ENCODE data around the gene ATP6AP1. TPM values are rescaled to one million over a fixed set of nuclear protein-coding genes. Genes with fewer than 3 reads are reported as not detected.
A peak's percentile ranks its signal among the peaks of the same experiment; 100 is the strongest.
"Not testable (repeated sequence)": the region's sequence is repeated elsewhere in the genome, so short reads cannot be mapped to it uniquely, and the experiment has no call there.

Gene ATP6AP1
- total RNA-seq, 1 donor from 2014 or later: 83.0 TPM

DNA sequence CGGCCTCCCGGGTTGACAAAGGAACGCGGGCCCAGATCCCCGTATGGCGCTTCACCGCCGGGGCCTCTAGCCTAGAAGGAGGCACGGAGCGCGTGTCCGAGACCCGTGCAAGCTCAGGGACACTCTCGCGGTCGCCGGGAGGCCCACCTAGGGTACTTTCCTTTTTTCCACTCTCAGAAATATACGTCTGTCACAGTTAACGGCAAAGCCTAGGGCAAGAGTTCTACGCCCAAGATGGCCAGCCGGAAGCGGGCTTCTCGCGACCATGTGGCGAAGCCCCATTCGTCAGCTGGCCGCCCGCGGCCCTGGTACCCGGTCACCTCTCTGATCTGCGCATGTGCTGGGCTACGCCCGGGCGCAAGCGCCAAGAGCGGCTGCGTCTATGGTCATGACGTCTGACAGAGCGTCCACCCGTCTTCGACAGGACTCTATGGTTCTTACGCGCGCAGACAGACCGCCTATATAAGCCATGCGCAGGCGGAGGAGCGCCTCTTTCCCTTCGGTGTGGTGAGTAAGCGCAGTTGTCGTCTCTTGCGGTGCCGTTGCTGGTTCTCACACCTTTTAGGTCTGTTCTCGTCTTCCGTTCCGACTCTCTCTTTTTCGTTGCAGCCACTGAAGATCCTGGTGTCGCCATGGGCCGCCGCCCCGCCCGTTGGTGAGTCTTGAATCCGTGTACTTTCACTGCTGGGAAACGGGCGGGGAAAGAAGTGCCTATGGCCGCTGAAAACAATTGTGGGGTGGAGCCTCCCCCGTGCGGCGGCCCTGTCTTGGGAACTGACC is 30.4 kb upstream of the ATP6AP1 start, which contains the start of gene RPL10:
Gene RPL10, plus strand, starts transcription at position 490 of the 780 bp plus-strand sequence. Its CDS starts 143 bp downstream, at position 633.
- ATAC-seq: peak; percentile 92
- intact Hi-C loops (cut with DNase I): no loop called here
- DNase-seq (ENCODE audit: missing footprints): peak; percentile 97

DNA sequence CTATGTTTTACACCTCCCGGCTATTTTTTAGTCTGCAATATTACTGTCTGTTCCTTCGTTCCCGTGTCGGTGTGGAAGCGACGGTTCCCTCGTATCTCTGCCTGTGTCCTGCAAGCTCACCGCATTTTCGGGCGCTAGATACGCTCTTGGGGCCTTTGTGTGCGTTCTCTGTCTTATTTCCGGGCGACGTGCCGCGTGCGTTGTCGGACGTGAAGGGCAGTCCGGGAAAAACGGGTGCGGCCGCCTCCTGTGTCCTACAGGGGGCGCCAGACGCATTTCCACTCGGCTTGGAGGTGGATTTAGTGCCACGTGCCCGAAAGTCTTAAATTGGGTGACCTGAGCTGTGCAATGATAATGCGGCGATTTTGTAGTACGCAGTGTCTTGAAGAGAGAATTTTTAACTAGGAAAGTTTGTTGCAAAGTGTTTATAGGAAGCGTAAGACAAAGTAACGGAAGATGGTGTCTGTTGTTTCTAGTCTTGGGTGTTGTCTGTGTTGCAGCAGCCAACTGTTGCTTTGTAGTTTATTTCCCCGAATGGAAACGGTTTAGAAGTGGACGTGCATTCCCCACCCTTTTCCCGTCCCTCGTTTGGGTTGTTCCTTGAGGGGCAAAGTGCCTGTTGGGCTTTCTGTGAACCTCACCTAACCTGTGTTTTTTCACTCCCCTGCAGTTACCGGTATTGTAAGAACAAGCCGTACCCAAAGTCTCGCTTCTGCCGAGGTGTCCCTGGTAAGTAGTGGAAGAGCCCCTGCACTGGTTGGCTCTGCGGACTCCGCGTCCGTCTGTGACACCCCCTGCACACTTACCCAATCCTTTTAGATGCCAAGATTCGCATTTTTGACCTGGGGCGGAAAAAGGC is 29.6 kb upstream of the ATP6AP1 start:
- ATAC-seq (peak; percentile 55), DNase-seq (ENCODE audit: missing footprints) (peak; percentile 94)
- intact Hi-C loops (cut with DNase I): loop anchor here (1.0 kb wide), 1 partner anchor 10 kb away; the partner anchor contains the start of gene DNASE1L1

DNA sequence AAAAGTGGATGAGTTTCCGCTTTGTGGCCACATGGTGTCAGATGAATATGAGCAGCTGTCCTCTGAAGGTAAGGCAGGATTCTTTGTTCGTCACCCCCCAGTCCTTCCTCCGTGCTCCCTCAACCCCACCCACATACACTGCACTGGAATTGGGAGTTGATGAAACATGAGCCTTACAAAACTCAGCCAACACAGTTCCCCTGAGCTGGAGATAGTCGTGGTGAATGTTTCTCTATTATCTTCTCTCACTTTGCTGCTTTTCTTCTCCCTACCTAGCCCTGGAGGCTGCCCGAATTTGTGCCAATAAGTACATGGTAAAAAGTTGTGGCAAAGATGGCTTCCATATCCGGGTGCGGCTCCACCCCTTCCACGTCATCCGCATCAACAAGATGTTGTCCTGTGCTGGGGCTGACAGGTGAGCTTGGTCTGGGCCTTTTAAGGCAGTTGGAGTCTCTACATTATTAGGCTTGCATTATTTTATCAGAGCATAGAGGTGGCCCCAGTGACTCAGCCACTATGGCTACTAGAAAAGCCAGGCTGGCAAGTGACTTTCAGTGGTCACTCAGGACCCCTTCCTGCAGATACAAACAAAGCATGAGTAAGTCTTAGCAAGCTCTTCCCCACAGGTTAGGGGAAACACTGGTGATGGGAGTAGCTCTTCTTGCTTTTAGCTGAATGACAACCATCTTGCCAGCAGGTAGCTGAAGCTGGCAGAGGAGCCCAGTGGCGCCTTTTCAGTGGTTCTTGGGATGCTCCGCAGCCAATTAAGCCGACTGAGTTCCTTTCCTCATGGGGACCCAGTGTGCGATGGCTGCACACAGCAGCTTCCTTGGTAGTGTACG is 28.7 kb upstream of the ATP6AP1 start:
- ATAC-seq: no peak
- intact Hi-C loops (cut with DNase I): loop anchor here (1.0 kb wide), 1 partner anchor 10 kb away; the partner anchor contains the start of gene DNASE1L1
- no peak for DNase-seq (ENCODE audit: missing footprints)

DNA sequence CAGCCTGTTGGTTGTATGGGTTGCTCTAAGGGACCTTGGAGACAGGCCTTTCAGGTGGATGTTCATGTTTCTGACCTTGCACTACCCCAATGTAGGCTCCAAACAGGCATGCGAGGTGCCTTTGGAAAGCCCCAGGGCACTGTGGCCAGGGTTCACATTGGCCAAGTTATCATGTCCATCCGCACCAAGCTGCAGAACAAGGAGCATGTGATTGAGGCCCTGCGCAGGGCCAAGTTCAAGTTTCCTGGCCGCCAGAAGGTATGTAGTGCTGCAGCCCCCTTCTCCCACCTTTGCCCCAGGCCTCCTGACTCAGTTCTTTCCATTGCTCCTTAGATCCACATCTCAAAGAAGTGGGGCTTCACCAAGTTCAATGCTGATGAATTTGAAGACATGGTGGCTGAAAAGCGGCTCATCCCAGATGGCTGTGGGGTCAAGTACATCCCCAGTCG is 28.1 kb upstream of the ATP6AP1 start:
- intact Hi-C loops (cut with DNase I); DNase-seq (ENCODE audit: missing footprints); ATAC-seq: not testable (repeated sequence)

DNA sequence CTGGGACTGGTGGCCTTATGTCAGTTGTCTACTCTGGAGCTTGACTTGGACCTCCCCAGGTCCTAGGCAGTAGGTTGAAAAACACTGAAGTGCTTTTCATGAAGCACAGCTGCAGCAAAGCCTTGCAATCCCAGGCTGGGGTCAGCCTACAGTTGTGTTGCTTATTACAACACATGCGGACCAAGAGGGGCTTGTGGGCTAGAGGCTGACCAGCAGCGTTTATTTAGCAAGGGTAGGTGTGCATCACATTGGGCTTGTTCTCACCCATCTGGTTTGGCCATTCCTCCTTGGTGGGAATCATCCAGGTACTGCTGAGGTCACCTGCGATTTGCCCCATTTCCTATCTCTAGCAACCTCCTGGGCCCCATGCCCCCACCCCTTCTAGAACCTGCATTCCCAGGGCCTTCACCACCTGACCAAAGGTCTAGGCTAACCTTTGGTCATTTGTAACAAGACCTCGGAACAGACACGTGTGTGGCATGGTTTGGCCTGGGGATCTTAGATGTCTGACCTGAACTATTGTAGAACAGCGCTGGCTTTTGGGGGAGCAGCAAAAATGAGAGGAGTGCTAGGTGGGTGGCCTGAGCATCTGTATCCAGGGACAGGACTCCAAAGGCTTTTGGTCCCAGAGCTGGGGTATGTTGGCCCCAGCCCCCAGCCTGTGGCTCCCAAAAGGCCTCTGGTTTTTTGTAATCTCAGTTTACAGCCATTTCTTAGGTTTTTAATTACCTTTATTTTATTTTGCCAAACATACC is 27.3 kb upstream of the ATP6AP1 start:
- ATAC-seq (no peak), DNase-seq (ENCODE audit: missing footprints) (no peak)
- intact Hi-C loops (cut with DNase I): no loop called here

DNA sequence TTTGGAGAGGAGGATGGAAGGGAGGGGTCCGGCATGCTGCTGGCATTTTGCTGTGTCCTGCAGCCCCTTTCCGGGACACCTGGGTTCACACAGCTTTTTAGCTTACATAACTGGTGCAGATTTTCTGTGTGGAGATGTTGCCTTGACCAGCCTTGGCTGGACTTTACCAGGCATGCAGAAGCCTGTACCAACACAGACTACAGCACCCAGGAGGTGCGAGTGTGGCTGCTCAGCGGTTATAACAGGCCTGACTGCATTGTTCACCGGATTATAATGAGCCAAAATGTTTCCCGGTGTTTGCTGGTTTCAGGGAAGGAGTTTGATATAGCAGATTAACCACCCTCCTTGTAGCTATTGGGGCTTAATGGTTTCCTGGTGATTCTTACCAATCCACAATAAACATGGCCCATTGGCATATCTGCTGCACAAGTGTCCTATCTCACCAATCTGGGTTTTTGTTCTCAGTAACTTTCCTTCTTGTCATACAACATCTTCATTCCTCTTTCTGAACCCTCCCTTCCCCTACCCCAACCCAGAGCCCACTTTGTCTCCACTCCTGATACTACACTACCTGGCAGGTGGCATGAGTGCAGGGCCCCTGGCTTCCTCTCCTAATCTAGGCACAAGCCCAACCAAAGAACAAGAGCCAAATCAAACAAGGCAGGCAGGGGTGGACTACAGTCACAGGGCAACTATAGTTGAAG is 26.4 kb upstream of the ATP6AP1 start:
- intact Hi-C loops (cut with DNase I): no loop called here
- ATAC-seq (no peak), DNase-seq (ENCODE audit: missing footprints) (no peak)

DNA sequence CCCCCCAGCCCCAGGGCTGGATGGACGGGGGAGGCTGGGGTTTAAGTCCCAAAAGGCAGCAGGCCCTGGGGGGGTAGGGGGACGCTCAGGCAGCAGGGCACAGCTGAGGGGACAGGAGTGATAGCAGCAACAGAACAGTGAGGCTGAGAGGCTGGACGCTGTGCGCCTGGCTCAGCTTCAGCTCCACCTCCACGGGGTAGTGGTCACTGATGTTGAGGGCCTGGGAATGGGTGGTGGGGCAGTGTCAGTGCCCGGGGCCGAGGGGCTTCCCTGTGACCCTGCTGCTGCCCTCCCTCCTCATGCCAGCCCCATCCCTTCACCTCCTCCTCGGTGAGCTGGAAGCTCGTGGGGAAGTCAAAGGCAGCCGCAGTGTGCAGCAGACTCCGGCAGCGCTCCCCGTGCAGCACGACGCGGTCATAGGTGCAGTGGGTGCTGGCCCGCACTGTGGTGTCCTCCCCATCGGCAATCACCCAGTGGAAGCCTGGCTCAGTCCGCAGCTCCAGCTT is 25.8 kb upstream of the ATP6AP1 start:
- intact Hi-C loops (cut with DNase I): no loop called here
- no peak for ATAC-seq
- DNase-seq (ENCODE audit: missing footprints): no peak

DNA sequence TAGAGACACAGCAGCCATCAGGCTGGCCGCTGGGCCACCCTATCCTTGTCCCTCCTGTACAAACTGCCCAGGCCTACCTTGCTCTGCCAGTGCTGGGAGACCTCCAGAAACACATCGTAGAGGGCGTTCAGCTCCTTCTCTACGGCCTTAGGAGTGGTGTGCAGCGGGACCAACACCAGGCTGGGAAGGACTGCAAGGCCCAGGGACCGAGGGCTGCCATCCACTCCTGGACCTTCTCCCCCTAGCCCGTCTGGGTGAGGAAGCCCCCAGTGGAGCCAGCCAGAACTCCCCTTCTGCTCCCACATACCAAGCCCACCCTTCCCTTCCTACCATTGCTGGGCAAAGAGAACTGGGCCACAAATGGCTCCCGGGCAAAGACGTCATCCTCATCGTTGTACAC is 25.3 kb upstream of the ATP6AP1 start:
- DNase-seq (ENCODE audit: missing footprints) (no peak), ATAC-seq (no peak)
- intact Hi-C loops (cut with DNase I): no loop called here

DNA sequence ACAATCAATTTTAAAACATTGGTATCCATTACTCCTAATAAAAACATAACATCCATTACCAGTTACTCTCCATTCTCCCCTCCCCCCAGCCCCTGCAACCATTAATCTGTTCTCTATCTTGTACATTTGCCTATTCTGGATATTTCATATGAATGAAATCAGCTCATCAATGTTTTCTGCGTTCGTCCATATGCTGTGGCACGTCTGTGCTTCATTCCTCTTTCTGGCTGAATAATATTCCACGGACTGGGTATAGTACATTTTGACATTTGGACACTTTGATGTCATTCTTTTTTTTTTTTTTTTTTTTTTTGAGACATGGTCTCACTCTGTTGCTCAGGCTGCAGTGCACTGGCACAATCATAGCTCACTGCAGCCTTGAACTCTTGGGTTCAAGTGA is 24.6 kb upstream of the ATP6AP1 start:
- ATAC-seq (no peak), DNase-seq (ENCODE audit: missing footprints) (no peak)
- intact Hi-C loops (cut with DNase I): no loop called here

DNA sequence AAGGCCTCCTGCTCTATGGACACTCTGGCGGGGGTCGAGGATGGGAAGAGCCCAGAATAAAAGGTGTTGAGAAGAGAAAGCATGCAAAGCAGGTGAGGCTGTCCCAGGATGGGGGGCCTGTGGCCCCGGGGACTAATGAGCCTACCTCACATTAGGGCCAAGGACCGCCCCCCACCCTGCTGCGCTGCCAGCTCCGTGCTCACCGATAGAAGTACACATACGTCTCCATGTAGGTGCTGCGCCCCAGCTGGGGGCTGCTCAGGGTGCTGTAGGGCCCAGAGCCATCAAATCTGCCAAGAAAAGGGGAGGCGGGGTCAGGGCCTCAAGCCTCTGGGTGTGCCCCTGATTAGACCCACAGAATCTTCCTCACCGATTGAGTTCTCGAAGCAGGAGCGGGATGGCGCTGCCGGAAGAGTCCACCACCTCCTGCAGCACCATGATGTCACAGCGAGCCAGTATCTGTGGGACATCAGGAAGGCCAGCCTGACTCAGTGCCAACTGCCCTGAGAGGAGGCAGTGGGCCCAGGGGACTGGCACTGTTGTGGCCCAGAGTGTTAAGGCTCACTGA is 23.8 kb upstream of the ATP6AP1 start:
- intact Hi-C loops (cut with DNase I): no loop called here
- ATAC-seq (no peak), DNase-seq (ENCODE audit: missing footprints) (no peak)

DNA sequence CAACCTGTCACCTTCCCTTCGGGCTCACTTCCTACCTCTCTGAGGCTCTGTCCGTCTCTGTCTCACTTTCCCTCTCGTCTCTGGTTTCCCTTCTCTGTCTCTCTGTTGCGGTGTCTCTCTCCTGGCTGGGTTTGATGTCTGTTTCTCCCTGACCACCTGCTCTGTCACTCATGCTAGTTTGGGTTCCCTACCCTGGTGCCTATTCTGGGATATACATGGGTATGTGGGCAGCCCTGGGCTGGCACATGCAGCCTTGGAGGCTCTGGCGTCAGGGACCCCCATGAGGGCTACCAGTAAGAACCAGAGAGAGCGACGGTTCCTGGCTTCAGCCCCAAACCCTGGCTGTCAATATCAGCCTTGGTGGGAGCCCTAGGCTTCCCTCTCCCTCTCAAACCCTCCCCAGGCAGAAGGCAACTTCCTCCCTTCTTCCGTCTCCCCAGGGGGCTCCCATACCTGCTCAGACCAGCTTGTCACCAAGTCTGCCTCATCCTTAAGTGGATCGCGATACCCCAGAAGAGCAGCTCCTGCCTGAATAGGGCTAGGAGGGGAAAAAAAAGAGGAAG is 19.7 kb upstream of the ATP6AP1 start:
- intact Hi-C loops (cut with DNase I): loop anchor here (1.0 kb wide), 1 partner anchor 9 kb away; no protein-coding TSS in a partner anchor
- DNase-seq (ENCODE audit: missing footprints) (no peak), ATAC-seq (no peak)

DNA sequence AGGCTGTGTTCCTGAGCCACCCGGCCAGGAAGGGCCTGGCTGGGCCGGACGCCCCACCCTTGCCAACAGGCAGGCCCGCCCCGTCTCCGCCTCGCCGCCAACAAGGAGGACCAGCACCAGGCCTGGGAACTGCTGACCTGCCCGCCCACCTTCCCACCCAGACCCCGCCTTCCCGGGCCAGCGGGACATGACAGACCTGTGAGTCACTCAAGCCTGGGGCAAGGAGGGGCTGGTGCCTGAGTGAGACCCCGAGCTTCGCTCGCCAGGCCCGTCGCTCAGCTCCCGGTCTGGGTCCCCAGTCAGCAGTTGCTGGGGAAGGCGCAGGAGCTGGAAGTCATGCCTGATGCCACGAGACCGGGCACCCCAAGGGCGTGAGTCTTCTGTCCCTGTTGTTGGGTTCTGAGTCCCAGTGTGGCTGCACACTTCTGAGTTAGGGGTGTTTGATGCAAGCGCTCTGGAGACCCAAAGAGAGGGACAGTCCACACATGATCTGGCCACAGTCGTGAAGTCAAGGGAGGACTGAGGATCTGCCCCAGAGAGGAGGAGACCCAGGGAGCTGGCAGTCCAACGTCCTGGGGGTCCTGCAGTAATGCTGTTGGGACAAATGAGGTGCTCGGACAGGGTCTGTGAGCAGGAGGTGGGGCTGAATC is 19.1 kb upstream of the ATP6AP1 start, which contains the start of gene DNASE1L1:
Gene DNASE1L1, minus strand, starts transcription at position 33 of the 650 bp plus-strand sequence. CDS start 3,686 bp downstream, outside the sequence.
- DNase-seq (ENCODE audit: missing footprints) (peak; percentile 93), ATAC-seq (peak; percentile 62)
- intact Hi-C loops (cut with DNase I): loop anchor here (1.0 kb wide), 1 partner anchor 10 kb away; no protein-coding TSS in a partner anchor

DNA sequence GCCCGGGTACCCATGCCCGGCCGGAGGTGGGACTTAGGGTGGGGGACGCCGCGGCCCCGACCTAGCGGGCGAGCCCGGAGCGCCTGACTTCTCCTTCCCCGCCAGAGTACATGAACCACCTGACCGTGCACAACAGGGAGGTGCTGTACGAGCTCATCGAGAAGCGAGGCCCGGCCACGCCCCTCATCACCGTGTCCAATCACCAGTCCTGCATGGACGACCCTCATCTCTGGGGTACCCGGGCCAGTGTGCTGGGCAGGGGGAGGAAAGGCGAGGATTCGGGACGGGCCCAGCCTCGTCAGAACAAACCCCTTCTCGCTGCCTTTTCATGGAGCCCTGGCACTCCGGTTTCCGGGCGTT is 16.5 kb upstream of the ATP6AP1 start:
- ATAC-seq (peak; percentile 71), DNase-seq (ENCODE audit: missing footprints) (no peak)
- intact Hi-C loops (cut with DNase I): loop anchor here (2.0 kb wide), 1 partner anchor 19 kb away; no protein-coding TSS in a partner anchor

DNA sequence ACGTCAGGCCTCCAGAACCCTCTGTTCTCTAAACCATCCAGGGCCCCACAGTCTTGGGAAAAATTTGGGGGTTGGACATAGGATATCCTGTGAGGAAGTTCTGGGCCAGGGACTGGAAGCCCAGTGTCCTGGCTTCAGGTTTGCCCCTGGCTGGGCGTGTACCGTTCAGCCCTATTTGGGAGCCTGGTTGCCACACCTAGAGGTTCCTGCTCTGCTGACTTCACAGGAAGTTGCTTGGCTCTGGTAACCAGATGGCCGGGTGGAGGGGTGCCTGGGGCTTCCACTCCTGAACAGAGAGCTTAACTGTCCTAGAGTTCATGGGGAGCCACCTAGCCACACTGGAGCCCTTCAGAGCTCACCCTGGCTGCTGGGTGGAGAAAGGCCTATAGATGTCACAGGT is 16.0 kb upstream of the ATP6AP1 start:
- intact Hi-C loops (cut with DNase I): loop anchor here (2.0 kb wide), 1 partner anchor 18 kb away; no protein-coding TSS in a partner anchor
- ATAC-seq (peak; percentile 18), DNase-seq (ENCODE audit: missing footprints) (no peak)

DNA sequence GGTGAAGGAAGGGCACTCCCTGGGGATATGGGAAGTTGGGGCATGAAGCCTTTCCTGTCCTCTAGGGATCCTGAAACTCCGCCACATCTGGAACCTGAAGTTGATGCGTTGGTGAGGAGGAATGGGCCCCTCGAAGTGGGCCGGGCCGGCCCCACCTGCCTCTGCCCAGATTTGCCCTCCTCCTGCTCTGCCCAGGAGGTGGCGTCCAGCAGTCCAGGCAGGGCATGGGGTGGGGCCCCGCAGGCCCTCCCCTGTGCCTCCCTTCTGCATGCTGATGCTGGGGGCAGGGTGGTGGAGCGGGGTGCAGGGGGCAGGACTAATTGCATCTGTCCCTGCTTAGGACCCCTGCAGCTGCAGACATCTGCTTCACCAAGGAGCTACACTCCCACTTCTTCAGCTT is 15.3 kb upstream of the ATP6AP1 start:
- intact Hi-C loops (cut with DNase I): loop anchor here (2.0 kb wide), 1 partner anchor 18 kb away; no protein-coding TSS in a partner anchor
- DNase-seq (ENCODE audit: missing footprints): no peak
- ATAC-seq: no peak

DNA sequence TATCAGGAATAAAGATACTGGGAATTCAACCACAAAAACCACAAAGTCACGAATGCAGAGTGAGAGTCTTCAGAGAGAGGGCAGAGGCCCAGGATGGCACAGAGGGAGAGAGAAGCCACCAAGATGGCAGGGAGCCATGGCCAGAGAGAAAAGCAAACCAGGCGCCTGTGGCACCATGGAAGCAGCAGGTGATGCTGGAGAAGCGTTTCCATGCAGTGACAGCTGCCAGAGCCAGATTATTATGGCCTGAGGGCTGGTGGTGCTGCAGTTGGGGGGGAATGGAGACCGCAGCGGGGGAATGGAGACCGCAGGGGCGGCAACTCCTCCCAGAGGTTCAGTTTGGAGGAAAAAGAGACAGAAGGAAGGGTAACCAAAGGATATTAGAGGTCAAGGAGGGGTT is 11.3 kb upstream of the ATP6AP1 start:
- DNase-seq (ENCODE audit: missing footprints) (no peak), ATAC-seq (no peak)
- intact Hi-C loops (cut with DNase I): no loop called here
